GM12874 (cell line): Measurements from ENCODE around the gene LRRFIP1.

Source experiments
- TF ChIP-seq, protein P1 (sequence below): IDR thresholded peaks from 2 replicates; pipeline ENCODE4 v1.5.1; 2011; ENCODE audit warnings: low read depth, mild to moderate bottlenecking, control low read depth, low read length, moderate library complexity; ENCODE audit not compliant: insufficient read depth

LRRFIP1 gene

GRCh38 chr2:237786936-237787335, 159.5 kb downstream of the LRRFIP1 start:
- TF ChIP-seq, protein P1, sequence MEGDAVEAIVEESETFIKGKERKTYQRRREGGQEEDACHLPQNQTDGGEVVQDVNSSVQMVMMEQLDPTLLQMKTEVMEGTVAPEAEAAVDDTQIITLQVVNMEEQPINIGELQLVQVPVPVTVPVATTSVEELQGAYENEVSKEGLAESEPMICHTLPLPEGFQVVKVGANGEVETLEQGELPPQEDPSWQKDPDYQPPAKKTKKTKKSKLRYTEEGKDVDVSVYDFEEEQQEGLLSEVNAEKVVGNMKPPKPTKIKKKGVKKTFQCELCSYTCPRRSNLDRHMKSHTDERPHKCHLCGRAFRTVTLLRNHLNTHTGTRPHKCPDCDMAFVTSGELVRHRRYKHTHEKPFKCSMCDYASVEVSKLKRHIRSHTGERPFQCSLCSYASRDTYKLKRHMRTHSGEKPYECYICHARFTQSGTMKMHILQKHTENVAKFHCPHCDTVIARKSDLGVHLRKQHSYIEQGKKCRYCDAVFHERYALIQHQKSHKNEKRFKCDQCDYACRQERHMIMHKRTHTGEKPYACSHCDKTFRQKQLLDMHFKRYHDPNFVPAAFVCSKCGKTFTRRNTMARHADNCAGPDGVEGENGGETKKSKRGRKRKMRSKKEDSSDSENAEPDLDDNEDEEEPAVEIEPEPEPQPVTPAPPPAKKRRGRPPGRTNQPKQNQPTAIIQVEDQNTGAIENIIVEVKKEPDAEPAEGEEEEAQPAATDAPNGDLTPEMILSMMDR: no peak

DNA sequence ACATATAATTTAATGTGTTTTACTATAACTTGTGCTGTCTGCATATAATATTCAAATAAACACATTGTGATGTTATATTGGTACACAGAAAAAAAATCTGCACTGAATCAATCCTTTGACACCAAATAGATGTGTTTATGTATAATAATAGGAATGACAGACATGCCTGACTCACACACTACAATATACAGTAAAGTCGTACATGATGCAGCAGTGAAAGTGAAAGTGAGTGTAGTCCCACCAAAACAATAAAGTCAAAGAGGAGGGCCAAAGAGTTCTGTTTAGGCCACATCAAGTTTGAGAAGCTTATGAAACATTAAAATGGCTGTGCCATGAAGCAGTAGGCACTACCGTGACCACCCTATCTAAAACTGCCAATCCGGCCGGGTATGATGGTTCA, 163.0 kb downstream of the LRRFIP1 start:
- TF ChIP-seq, protein P1: no peak

- TF ChIP-seq, protein P1: 0 out of 2 replicates have a peak, but pooled peaks have one; percentile 2
Measured at GRCh38 chr2:237791977-237792727, 164.8 kb downstream of the LRRFIP1 start.

DNA sequence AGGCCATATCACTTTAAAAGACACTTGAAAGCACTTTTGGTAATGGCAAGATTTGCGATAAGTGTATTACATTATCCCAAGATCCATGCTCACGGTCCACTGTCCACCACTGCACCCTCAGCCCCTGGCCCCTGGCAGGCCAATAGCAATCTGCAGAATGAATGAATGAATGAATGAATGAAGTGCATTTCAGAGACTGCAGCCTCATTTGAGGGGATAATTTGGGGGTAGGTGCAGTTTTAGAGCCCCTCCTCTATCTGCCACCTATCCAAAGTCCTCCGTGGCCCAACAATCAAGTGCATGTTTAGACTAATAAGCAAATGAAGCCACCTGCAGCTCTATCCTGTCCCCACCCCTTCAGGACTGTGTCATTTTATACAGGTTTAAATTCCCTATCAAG, 169.9 kb downstream of the LRRFIP1 start:
- TF ChIP-seq, protein P1: no peak

GRCh38 chr2:237798236-237799059, 171.1 kb downstream of the LRRFIP1 start, which contains the start of gene RBM44:
Gene RBM44 (plus strand): TSS chr2:237798779. CDS start chr2:237813610, 14,831 bp downstream.
- TF ChIP-seq, protein P1: no peak

GRCh38 chr2:237799060-237799428, 171.7 kb downstream of the LRRFIP1 start:
- TF ChIP-seq, protein P1: no peak

- TF ChIP-seq, protein P1: no peak
Measured at GRCh38 chr2:237801466-237801865, 174.1 kb downstream of the LRRFIP1 start.
